Activated CD4-positive, alpha-beta memory T cell treated with anti-CD3 and anti-CD28 coated beads for 36 hours (primary cell): ENCODE measurements around the gene DMRT1. TPM values are rescaled to one million over a fixed set of nuclear protein-coding genes. Genes with fewer than 3 reads are reported as not detected.

ENCODE experiments used
- CTCF ChIA-PET: fragments of 350-600 bp; sonication (Branson Sonifier 250); formaldehyde crosslinking; loops from one replicate; lab custom pipeline; 2021; ENCODE audit warnings: antibody characterized with exemption, inconsistent platforms; lab: Charles Lee
- POLR2A ChIA-PET: fragments of 350-600 bp; sonication (Branson Sonifier 250); formaldehyde crosslinking; loops from one replicate; lab custom pipeline; 2021; ENCODE audit warnings: antibody characterized with exemption; lab: Charles Lee
- DNase-seq: peaks from one replicate; pipeline ENCODE4 v3.0.0-alpha.2; 2020
- H3K27ac Mint-ChIP-seq: one replicate; pipeline ENCODE4 v1.8.0; 2021; ENCODE audit warnings: mixed read lengths
- H3K27me3 Mint-ChIP-seq: one replicate; pipeline ENCODE4 v1.8.0; 2021; ENCODE audit warnings: mixed read lengths
- H3K36me3 Mint-ChIP-seq: one replicate; pipeline ENCODE4 v1.8.0; 2021; ENCODE audit warnings: mixed read lengths
- H3K4me1 Mint-ChIP-seq: one replicate; pipeline ENCODE4 v1.8.0; 2021; ENCODE audit warnings: low read depth, mixed read lengths
- H3K4me3 Mint-ChIP-seq: one replicate; pipeline ENCODE4 v1.8.0; 2021; ENCODE audit warnings: mild to moderate bottlenecking, mixed read lengths
- H3K9me3 Mint-ChIP-seq: one replicate; pipeline ENCODE4 v1.8.0; 2021; ENCODE audit warnings: mixed read lengths
- intact Hi-C: fragments of 100-400 bp; cut with micrococcal nuclease; formaldehyde crosslinking; loops from one replicate; pipeline ENCODE4 v1.15.1; 2023
- total RNA-seq, 2 experiments: library from RNA; stranded (reverse); gene quantifications; one replicate each; pipeline ENCODE4 v1.2.3, GENCODE V29; 2021

DMRT1 gene
- total RNA-seq, 2 experiments from 2014 or later = not detected

DNA sequence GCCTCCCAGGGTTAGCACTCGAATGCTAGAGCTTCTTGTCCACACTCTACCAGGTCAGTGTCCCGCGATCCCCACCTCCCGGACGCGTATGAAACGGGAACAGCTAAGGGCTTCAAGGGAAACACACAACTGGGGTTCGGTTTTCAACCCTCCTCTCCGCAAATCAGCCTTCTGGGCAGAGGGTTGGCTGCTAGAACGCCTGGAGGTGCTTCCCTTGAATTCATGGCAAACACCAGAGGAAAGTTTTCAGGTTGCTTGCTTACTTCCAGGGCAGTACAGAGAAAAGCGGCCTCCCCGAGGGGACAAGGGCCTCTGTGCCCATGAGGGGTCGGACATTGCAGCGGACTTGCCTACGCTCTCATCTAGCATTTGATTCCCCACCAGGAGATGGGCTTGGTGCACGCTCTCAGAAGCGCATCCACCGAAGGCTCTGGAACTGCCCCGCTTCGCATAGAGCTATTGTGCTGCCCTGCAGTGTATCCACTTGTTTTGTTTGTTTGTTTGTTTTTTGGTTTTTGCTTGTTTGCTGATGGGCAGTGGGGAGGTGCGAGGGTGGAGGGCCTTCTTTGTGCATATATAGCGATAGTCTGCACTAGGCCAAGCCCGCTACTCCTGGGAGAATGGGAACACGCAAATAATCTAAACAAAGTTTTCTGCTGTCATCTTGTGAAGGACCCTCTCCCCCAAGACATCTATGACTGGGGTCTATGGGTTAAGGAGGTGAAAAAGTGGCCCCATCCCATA, 133.7 kb downstream of the DMRT1 start:
- DNase-seq = no peak

DNA sequence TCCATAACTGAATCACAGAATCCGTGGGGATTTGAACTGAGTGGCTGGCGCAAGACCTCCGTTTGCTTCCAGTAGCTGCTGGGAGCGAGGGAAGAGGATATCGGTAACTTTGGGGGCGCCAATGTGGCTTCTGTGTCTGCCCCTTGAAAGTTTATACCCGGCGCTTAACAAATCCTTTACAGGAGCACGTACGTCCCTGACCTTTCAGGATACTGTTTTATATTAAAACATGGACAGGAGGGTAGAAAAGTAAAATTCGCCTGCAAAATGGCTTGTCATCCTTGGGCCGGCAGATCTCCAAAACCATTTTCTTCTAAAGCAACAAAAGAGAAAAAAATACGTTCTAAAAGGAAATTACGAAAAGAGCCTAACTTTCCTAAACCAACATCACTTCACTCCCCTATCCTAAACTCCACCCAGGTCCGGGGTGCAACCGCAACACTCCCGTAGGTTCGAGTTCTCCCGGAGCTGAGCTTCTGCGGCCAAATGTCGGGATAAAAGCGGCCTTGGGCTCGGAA, 134.3 kb downstream of the DMRT1 start:
- intact Hi-C loops = loop anchor here (1.0 kb wide), 1 partner anchor 71 kb away; no protein-coding TSS in a partner anchor
- Mint-ChIP-seq H3K4me1 (peaks cover 13% of the 10 kb centered on the region), H3K36me3 (no peaks in the 10 kb centered on the region), H3K9me3 (no peaks in the 10 kb centered on the region), H3K4me3 (peak overlapping the region; percentile 3), H3K27me3 (peaks cover 68% of the 10 kb centered on the region), H3K27ac (peak overlapping the region; percentile 13)
- no peak for DNase-seq
- CTCF ChIA-PET = no interaction called here
- POLR2A ChIA-PET = no interaction called here

More for the DNA sequence above, 133.7 kb downstream of the DMRT1 start:
- Mint-ChIP-seq H3K4me1 (peaks cover 16% of the 10 kb centered on the region), H3K9me3 (no peaks in the 10 kb centered on the region), H3K36me3 (peaks cover 2% of the 10 kb centered on the region), H3K27me3 (peaks cover 69% of the 10 kb centered on the region), H3K27ac (no peak overlapping the region), H3K4me3 (no peak overlapping the region)
- POLR2A ChIA-PET = no interaction called here
- CTCF ChIA-PET = no interaction called here
- intact Hi-C loops = loop anchor here (1.0 kb wide), 1 partner anchor 71 kb away; no protein-coding TSS in a partner anchor

DNA sequence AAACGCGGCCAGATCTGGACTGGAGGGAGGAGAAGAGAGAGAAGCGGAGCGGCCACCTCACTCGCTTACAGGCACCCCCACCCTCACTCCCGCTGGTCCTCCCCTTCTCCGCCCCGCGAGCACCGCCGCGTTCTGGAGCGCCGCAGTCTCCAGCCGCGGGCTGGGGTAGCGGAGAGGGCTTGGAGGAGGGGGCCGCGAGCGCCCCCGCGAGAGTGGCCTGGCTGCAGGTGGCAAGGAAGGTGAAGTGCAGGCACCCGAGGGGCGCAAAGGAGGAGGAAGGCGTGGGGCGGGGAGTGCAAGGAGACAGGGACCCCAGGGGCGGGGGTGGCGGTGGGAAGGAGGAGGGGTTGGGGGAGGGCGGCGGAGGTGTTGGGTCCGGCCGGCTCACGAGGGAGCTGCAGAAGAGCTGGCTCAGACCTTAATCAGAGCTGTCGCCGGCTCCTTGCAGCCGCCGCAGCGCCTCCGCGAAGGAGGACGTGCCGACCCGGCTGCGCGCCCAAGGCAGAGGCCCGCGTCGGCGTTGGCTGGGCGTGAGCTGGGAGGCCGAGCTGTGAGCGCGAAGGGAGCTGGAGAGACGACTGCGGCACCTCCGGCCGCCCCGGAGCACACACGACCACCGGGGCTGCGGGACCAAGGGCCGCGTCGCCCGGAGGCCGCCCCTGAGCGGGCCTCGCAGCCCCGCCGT, 134.9 kb downstream of the DMRT1 start, which contains the start of gene DMRT3:
Gene DMRT3, plus strand, starts transcription at position 398 of the 685 bp plus-strand sequence. CDS start 347 bp downstream, outside the sequence.
- CTCF ChIA-PET = no interaction called here
- peak within 1 kb of the TSS; percentile 13 for H3K27ac Mint-ChIP-seq
- no peak for DNase-seq
- peaks cover 68% of the 10 kb centered on the region for H3K27me3 Mint-ChIP-seq
- POLR2A ChIA-PET = no interaction called here
- H3K4me3 Mint-ChIP-seq = peak within 1 kb of the TSS; percentile 3
- peaks cover 13% of the 10 kb centered on the region for H3K4me1 Mint-ChIP-seq
- H3K9me3 Mint-ChIP-seq = no peaks in the 10 kb centered on the region
- intact Hi-C loops = no loop called here
- no peaks in the 10 kb centered on the region for H3K36me3 Mint-ChIP-seq

DNA sequence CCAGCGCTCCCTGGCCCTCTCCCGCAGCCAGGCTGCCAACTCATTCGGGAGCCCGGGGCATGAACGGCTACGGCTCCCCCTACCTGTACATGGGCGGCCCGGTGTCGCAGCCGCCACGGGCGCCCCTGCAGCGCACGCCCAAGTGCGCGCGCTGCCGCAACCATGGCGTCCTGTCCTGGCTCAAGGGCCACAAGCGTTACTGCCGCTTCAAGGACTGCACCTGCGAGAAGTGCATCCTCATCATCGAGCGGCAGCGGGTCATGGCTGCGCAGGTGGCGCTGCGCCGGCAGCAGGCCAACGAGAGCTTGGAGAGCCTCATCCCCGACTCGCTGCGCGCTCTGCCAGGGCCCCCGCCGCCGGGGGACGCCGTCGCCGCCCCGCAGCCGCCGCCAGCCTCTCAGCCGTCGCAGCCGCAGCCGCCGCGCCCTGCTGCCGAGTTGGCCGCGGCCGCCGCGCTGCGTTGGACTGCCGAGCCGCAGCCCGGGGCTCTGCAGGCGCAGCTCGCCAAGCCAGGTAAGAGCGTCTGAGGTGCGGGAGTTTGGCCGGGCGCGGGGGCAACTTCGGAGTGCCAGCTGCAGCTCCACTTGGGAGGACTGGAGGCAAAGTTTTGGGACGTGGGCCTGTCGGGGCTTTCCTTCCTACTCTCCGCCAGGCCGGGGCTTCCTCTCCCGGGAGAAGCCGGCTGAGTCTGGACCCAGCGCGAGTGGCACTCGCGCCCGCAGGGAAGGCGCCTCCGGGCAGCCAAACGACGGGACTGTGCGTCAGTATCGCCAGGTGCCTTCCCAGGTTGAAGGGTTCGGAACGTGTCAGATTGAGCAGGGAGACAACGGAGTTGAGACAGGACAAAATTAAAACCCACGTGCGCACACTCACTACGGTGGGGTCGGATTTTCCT, 135.7 kb downstream of the DMRT1 start:
- Mint-ChIP-seq H3K9me3 (no peaks in the 10 kb centered on the region), H3K27ac (no peak overlapping the region), H3K36me3 (no peaks in the 10 kb centered on the region), H3K27me3 (peaks cover 76% of the 10 kb centered on the region), H3K4me1 (peaks cover 13% of the 10 kb centered on the region), H3K4me3 (no peak overlapping the region)
- ChIA-PET POLR2A (no interaction called here), CTCF (no interaction called here)
- intact Hi-C loops = no loop called here
- no peak for DNase-seq

DNA sequence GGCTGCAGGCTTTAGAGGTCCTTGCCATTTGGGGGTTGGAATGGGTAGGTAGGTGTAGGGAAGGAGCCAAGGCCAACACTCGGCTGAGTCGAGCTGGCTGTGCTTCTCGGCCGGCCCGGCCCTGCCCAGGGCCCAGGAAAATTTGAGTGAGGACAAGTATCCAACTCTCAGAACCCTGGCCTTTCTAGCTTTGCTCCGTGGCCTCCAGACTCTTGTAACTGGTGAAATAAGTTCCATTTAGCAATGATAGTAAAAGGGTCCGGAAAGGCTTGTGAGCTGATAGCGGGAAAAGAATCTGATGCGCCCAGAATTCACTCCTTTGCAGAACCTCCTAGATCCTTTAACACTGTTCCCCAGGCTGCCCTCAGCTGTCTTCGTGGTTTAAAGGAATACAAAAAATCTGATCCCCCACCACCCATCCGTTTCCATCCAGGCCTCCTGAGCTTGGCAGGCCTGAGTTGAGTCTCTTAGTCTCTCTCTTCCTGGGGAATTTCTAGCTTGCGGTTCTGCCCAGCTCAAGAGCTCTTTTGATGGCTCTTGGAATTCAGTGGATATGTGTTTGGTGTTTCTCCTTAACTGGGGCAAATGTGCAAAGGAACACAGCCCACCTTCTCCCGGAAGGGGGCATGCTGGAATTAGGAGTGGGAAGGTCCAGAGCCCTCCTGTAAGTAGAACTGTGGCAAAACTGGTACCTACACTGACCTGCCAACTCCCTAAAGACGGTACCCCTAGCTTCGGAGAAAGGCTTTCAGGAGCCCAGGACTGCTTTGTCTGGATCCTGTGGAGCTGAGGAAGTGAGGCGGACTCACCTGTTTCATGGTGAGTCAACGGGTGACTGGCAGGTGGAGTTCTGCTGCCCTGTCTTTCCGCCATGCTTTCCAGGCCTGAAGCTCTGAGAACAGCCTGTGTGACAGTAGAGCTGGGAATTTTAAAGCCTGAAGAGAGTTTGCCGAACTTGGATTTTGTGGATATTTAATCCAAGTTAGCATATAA, 136.6 kb downstream of the DMRT1 start:
- no peak for DNase-seq
- intact Hi-C loops = no loop called here
- ChIA-PET CTCF (interaction anchor here (1.4 to 1.9 kb wide), 2 partner anchors 20 to 31 kb away, joined by 4 to 5 read pairs; no protein-coding TSS in a partner anchor), POLR2A (no interaction called here)
- H3K4me1 Mint-ChIP-seq = peaks cover 14% of the 10 kb centered on the region
- H3K4me3 Mint-ChIP-seq = no peak overlapping the region
- no peaks in the 10 kb centered on the region for H3K9me3 Mint-ChIP-seq
- H3K27ac Mint-ChIP-seq = no peak overlapping the region
- H3K36me3 Mint-ChIP-seq = no peaks in the 10 kb centered on the region
- peaks cover 81% of the 10 kb centered on the region for H3K27me3 Mint-ChIP-seq

DNA sequence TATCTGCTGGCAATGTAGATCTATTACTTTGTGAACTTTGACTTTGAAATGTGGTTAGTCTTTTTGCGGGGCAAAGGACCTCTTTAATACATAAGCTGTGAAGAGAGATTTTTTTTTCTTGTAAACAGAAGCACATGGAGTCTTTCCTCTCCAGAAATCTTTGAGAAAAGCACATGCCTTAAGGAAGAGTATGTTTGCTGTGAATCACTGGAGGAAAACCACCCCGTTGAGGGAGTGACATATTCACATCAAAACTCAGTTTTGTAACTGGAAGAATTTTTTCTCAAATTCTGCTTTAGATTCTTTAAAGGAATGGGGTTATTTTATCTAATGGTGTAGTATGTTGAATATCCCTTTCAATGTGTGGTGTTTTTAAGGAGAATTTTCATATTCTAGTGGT, 138.5 kb downstream of the DMRT1 start:
- no peak overlapping the region for H3K4me3 Mint-ChIP-seq
- ChIA-PET POLR2A (no interaction called here), CTCF (interaction anchor here (0.6 to 1.9 kb wide), 2 partner anchors 18 to 92 kb away, joined by 3 to 5 read pairs; no protein-coding TSS in a partner anchor)
- no peak for DNase-seq
- intact Hi-C loops = no loop called here
- no peaks in the 10 kb centered on the region for H3K9me3 Mint-ChIP-seq
- H3K4me1 Mint-ChIP-seq = peaks cover 7% of the 10 kb centered on the region
- H3K27me3 Mint-ChIP-seq = peaks cover 74% of the 10 kb centered on the region
- H3K36me3 Mint-ChIP-seq = no peaks in the 10 kb centered on the region
- no peak overlapping the region for H3K27ac Mint-ChIP-seq

DNA sequence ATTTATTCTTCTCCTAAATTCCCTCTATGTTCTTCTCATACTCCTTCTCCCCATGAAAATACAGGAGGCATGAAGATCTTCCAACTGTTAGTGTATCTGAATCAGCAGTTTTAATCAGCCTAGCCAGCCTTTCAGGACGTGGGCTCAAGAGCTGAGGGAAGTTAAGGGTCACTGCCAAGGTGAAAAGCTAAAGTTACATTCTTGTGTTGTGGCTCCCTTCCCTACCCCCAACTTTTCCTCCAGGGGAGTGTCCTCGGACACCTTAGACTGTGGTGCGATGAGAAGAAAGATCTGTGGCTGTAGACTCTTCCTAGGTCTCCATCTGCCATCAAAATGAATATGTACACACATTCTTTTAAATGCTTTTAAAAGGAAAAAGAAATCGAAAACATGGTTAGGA, 139.1 kb downstream of the DMRT1 start:
- ChIA-PET POLR2A (no interaction called here), CTCF (interaction anchor here (1.2 to 1.8 kb wide), 2 partner anchors 24 to 29 kb away, joined by 5 to 7 read pairs; no protein-coding TSS in a partner anchor)
- DNase-seq = no peak
- Mint-ChIP-seq H3K4me1 (peaks cover 7% of the 10 kb centered on the region), H3K27me3 (peaks cover 69% of the 10 kb centered on the region), H3K9me3 (no peaks in the 10 kb centered on the region), H3K36me3 (no peaks in the 10 kb centered on the region), H3K27ac (no peak overlapping the region), H3K4me3 (no peak overlapping the region)
- intact Hi-C loops = no loop called here

DNA sequence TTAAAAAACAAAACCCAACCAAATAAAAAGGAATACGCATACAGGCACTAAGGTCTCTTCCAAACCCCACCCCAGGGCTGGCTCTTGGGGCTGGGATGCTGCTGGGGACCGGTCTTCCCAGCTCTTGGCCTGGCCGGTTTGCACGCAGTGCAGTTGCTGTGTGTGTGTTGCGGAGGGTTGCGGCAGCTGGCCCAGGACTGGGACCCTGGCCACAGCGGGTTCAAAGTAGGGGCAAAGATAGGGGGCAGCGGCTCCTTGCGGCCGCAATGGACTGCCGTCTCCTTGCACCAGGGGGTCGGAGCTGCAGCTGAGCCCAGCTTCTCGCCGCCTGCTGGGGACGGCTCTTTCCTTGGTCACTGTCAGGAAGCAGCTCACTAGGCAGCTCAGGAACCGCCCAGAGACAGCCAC, 140.0 kb downstream of the DMRT1 start:
- Mint-ChIP-seq H3K27ac (no peak overlapping the region), H3K4me1 (peaks cover 3% of the 10 kb centered on the region), H3K36me3 (no peaks in the 10 kb centered on the region), H3K9me3 (no peaks in the 10 kb centered on the region), H3K27me3 (peaks cover 68% of the 10 kb centered on the region), H3K4me3 (no peak overlapping the region)
- ChIA-PET POLR2A (no interaction called here), CTCF (interaction anchor here (0.7 to 1.8 kb wide), 3 partner anchors 15 to 28 kb away, joined by 3 to 7 read pairs (median 5); no protein-coding TSS in a partner anchor)
- DNase-seq = no peak
- intact Hi-C loops = no loop called here

DNA sequence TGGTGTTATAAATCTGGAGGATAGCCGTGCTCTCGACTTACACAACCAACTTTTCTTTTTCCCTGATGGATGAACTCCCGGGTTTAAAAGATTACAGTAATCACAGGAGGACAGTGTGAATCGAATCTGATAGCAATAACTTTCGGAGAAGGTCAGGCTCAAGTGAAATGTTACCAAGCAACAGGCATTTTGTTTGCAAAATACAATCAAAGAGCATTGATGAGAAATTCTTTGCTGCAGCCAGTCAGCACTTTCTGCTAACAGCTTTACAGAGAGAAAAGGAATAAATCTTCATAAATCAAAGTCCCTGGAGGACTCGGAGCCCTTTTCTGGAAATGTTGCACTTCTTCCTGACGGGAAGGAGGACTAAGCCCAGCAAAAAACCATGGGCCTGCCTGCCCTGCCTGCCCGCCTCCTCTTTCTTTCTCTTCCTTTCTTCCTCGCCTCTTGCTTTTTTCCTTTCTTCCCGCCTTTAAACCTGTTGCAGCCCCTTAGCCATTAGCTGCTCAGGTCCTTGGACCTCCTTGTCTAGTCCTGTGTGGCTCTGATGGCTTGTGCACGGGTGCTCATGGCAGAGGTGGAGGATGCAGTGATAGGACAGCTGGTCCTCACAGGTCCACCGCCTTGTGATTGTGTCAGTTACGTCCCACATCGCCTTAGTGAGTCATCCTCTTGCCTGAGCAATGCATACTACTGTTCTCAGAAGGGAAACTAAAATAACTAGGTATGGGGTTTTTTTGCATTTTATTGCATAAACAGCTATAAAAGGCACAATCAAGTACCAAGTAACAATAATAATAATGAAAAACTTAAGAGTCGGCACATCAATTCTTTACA, 141.1 kb downstream of the DMRT1 start:
- intact Hi-C loops = no loop called here
- no peak overlapping the region for H3K27ac Mint-ChIP-seq
- H3K27me3 Mint-ChIP-seq = peaks cover 69% of the 10 kb centered on the region
- peaks cover 3% of the 10 kb centered on the region for H3K4me1 Mint-ChIP-seq
- H3K4me3 Mint-ChIP-seq = no peak overlapping the region
- DNase-seq = no peak
- CTCF ChIA-PET = interaction anchor here (1.1 to 1.8 kb wide), 2 partner anchors 22 kb away, joined by 3 to 5 read pairs; no protein-coding TSS in a partner anchor
- POLR2A ChIA-PET = no interaction called here
- no peaks in the 10 kb centered on the region for H3K9me3 Mint-ChIP-seq
- no peaks in the 10 kb centered on the region for H3K36me3 Mint-ChIP-seq

DNA sequence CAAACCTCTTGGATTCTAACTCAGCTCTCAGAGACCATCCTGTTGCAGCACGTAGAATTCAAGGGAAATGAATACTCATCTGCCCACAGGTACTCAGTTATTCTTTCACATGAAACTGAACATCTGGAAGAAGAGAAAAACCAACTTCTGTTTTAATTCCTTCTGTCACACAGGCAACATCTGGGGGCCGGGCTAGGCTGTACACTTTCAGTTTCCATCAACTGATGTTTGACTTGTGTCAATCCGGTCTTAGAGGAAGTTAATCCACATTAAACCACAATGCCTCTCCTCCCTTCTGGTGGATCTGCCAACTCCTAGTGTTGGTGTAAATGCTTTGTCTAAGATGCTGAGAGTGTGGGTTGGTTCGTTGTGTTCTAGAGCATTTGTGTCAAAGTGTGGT, 152.5 kb downstream of the DMRT1 start:
- peaks cover 11% of the 10 kb centered on the region for H3K27me3 Mint-ChIP-seq

More for the DNA sequence above, 152.5 kb downstream of the DMRT1 start:
- Mint-ChIP-seq H3K9me3 (no peaks in the 10 kb centered on the region), H3K27ac (no peak overlapping the region), H3K4me1 (peaks cover 3% of the 10 kb centered on the region), H3K4me3 (no peak overlapping the region), H3K36me3 (no peaks in the 10 kb centered on the region)
- ChIA-PET POLR2A (no interaction called here), CTCF (interaction anchor here (1.7 kb wide), 1 partner anchor 16 kb away, joined by 7 read pairs; no protein-coding TSS in a partner anchor)
- DNase-seq = no peak
- intact Hi-C loops = no loop called here
